Hepatocyte (in vitro differentiated cells): ENCODE measurements around the gene XXYLT1. TPM values are rescaled to one million over a fixed set of nuclear protein-coding genes. Genes with fewer than 3 reads are reported as not detected.
A peak's percentile ranks its signal among the peaks of the same experiment; 100 is the strongest.

ENCODE experiments used
- DNase-seq: peaks from one replicate; pipeline ENCODE4 v3.0.0-alpha.2; 2016; ENCODE audit warnings: low spot score
- H2AFZ ChIP-seq: fragments of 200-600 bp; sonication (generic); 2 replicates; pipeline ENCODE4 v1.6.0; 2016; ENCODE audit warnings: antibody characterized with exemption, mild to moderate bottlenecking
- H3K27ac ChIP-seq: fragments of 200-600 bp; sonication (generic); 2 replicates; pipeline ENCODE4 v1.5.1; 2016; ENCODE audit warnings: mild to moderate bottlenecking
- H3K27me3 ChIP-seq: fragments of 200-600 bp; sonication (generic); 2 replicates; pipeline ENCODE4 v1.6.1; 2016
- H3K36me3 ChIP-seq: fragments of 200-600 bp; sonication (generic); replicated peaks from 2 replicates; pipeline ENCODE4 v1.5.1; 2016; ENCODE audit warnings: low read depth; ENCODE audit not compliant: insufficient read depth
- H3K4me1 ChIP-seq: fragments of 200-600 bp; sonication (generic); 2 replicates; pipeline ENCODE4 v1.5.1; 2016; ENCODE audit warnings: mild to moderate bottlenecking, moderate library complexity; ENCODE audit not compliant: insufficient read depth
- H3K4me2 ChIP-seq: fragments of 200-600 bp; sonication (generic); 2 replicates; pipeline ENCODE4 v1.6.0; 2016
- H3K4me3 ChIP-seq: fragments of 200-600 bp; sonication (generic); 2 replicates; pipeline ENCODE4 v1.5.1; 2016; ENCODE audit warnings: mild to moderate bottlenecking
- H3K79me2 ChIP-seq: fragments of 200-600 bp; sonication (generic); 2 replicates; pipeline ENCODE4 v1.6.0; 2017; ENCODE audit warnings: mild to moderate bottlenecking
- H3K9me2 ChIP-seq: fragments of 200-600 bp; sonication (generic); replicated peaks from 2 replicates; pipeline ENCODE4 v1.6.0; 2017; ENCODE audit warnings: mild to moderate bottlenecking; ENCODE audit not compliant: insufficient read depth
- H3K9me3 ChIP-seq: fragments of 200-600 bp; sonication (generic); 2 replicates; pipeline ENCODE4 v1.5.1; 2016; ENCODE audit warnings: low read depth, mild to moderate bottlenecking
- H4K20me1 ChIP-seq: fragments of 200-600 bp; sonication (generic); 2 replicates; pipeline ENCODE4 v1.6.0; 2016; ENCODE audit warnings: mild to moderate bottlenecking; ENCODE audit not compliant: insufficient read depth, poor library complexity, severe bottlenecking
- CTCF ChIP-seq: fragments of 200-600 bp; sonication (generic); IDR thresholded peaks from 2 replicates; pipeline ENCODE4 v1.5.1; 2016; ENCODE audit warnings: antibody characterized with exemption, mild to moderate bottlenecking; ENCODE audit not compliant: poor library complexity
- EZH2 ChIP-seq: fragments of 200-600 bp; sonication (generic); IDR thresholded peaks from 2 replicates; pipeline ENCODE4 v1.6.1; 2016; ENCODE audit warnings: antibody characterized with exemption, mild to moderate bottlenecking, borderline replicate concordance
- EZH2phosphoT487 ChIP-seq: fragments of 200-600 bp; sonication (generic); IDR thresholded peaks from one replicate; pipeline ENCODE4 v1.6.1; 2018; ENCODE audit warnings: antibody characterized with exemption, mild to moderate bottlenecking, low read depth, moderate library complexity; ENCODE audit not compliant: unreplicated experiment, severe bottlenecking
- WGBS: methylation state at CpG from one replicate; pipeline ENCODE4 v1.1.6; 2016; ENCODE audit warnings: low lambda C conversion rate; ENCODE audit errors: missing lambda C conversion rate; 5-methylcytosine and 5-hydroxymethylcytosine counted together
- polyA plus RNA-seq: library from polyadenylated mRNA; unstranded; fragments of >200 nt; fragmentation: Nextera tagmentation; extraction: Ambion mirVana; gene quantifications from 2 replicates; pipeline ENCODE4 v1.2.1, GENCODE V29; 2016
- total RNA-seq: library from RNA; depleted of rRNA; stranded (reverse); fragments of >200 nt; gene quantifications from 2 replicates; pipeline ENCODE4 v1.2.3, GENCODE V29; 2014

XXYLT1 gene
- total and polyA plus RNA-seq, 2 experiments from 2014 or later = 20.9 to 25.6 TPM

- H3K27ac ChIP-seq = peak overlapping the region; percentile 27
- peaks cover 11% of the 10 kb centered on the region for H3K4me1 ChIP-seq
- no peak overlapping the region for H2AFZ ChIP-seq
- H3K4me2 ChIP-seq = no peak overlapping the region
- TF ChIP-seq EZH2 = no peak
- TF ChIP-seq CTCF = no peak
- TF ChIP-seq EZH2phosphoT487 = no peak
- no peaks in the 10 kb centered on the region for H3K79me2 ChIP-seq
- DNase-seq = no peak
- H4K20me1 ChIP-seq = no peaks in the 10 kb centered on the region
- WGBS = 97% methylated on average over 31 of the region's 33 CpGs
- no peak overlapping the region for H3K4me3 ChIP-seq
- no peaks in the 10 kb centered on the region for H3K9me3 ChIP-seq
- H3K36me3 ChIP-seq = no peaks in the 10 kb centered on the region
- H3K9me2 ChIP-seq = no peaks in the 10 kb centered on the region
- H3K27me3 ChIP-seq = no peaks in the 10 kb centered on the region
These were observed 201.3 kb downstream of the XXYLT1 start for GRCh38 chr3:195069501-195070251.

GRCh38 chr3:195068084-195069080 lies 202.6 kb downstream of the XXYLT1 start:
- no peaks in the 10 kb centered on the region for H3K79me2 ChIP-seq
- TF ChIP-seq CTCF = no peak
- TF ChIP-seq EZH2phosphoT487 = no peak
- TF ChIP-seq EZH2 = no peak
- no peaks in the 10 kb centered on the region for H3K36me3 ChIP-seq
- peak overlapping the region; percentile 7 for H3K27ac ChIP-seq
- no peaks in the 10 kb centered on the region for H4K20me1 ChIP-seq
- H2AFZ ChIP-seq = no peak overlapping the region
- no peak overlapping the region for H3K4me2 ChIP-seq
- no peaks in the 10 kb centered on the region for H3K9me2 ChIP-seq
- 88% methylated on average over 18 of the region's 18 CpGs for WGBS
- H3K4me1 ChIP-seq = peaks cover 17% of the 10 kb centered on the region
- DNase-seq = no peak
- no peaks in the 10 kb centered on the region for H3K9me3 ChIP-seq
- H3K27me3 ChIP-seq = no peaks in the 10 kb centered on the region
- no peak overlapping the region for H3K4me3 ChIP-seq

- 97% methylated on average over 5 of the region's 16 CpGs for WGBS
- DNase-seq = no peak
- no peaks in the 10 kb centered on the region for H3K9me3 ChIP-seq
- H3K4me3 ChIP-seq = no peak overlapping the region
- no peak overlapping the region for H2AFZ ChIP-seq
- no peaks in the 10 kb centered on the region for H3K79me2 ChIP-seq
- no peak overlapping the region for H3K27ac ChIP-seq
- no peaks in the 10 kb centered on the region for H3K36me3 ChIP-seq
- H3K4me1 ChIP-seq = peaks cover 15% of the 10 kb centered on the region
- no peak overlapping the region for H3K4me2 ChIP-seq
- H3K9me2 ChIP-seq = no peaks in the 10 kb centered on the region
- TF ChIP-seq EZH2 (no peak), EZH2phosphoT487 (no peak), CTCF (no peak)
- no peaks in the 10 kb centered on the region for H3K27me3 ChIP-seq
- no peaks in the 10 kb centered on the region for H4K20me1 ChIP-seq
These were observed 204.5 kb downstream of the XXYLT1 start for GRCh38 chr3:195066441-195066841.
